Peyer's patch (tissue), 4 donors: ENCODE measurements around the gene BCAP29. TPM values are rescaled to one million over a fixed set of nuclear protein-coding genes. Genes with fewer than 3 reads are reported as not detected.

ENCODE experiments used
- DNase-seq, 3 donors: peaks; one replicate each; pipeline ENCODE4 v3.0.0-alpha.2; 2017 to 2019
- H3K27ac ChIP-seq, 4 donors: fragments of 200-600 bp; sonication (generic); one replicate each; pipeline ENCODE4 v1.5.1; 2016 to 2019
- H3K27me3 ChIP-seq, 2 donors: fragments of 200-600 bp; sonication (generic); one replicate each; pipeline ENCODE4 v1.5.1; 2019
- H3K36me3 ChIP-seq, 3 donors: fragments of 200-600 bp; sonication (generic); one replicate each; pipeline ENCODE4 v1.5.1; 2016 to 2019
- H3K4me1 ChIP-seq, 4 donors: fragments of 200-600 bp; sonication (generic); one replicate each; pipeline ENCODE4 v1.5.1; 2016 to 2019
- H3K4me3 ChIP-seq, 4 donors: fragments of 200-600 bp; sonication (generic); 1 replicate in 3 of 4; 2 replicates in 1 of 4; pipeline ENCODE4 v1.5.1; 2016 to 2019; ENCODE audit warnings: mild to moderate bottlenecking in 1 of 4
- H3K9me3 ChIP-seq, 4 donors: fragments of 200-600 bp; sonication (generic); one replicate each; pipeline ENCODE4 v1.5.1; 2016 to 2019; ENCODE audit warnings: mild to moderate bottlenecking in 1 of 4
- POLR2A ChIP-seq, 2 donors: fragments of 450-650 bp; IDR thresholded peaks; one replicate each; pipeline ENCODE4 v1.5.1; 2017; ENCODE audit warnings: antibody characterized with exemption in 2 of 2, mild to moderate bottlenecking in 2 of 2, moderate library complexity in 2 of 2
- total RNA-seq, 4 donors: library from RNA; depleted of rRNA; stranded (reverse); fragments of >200 nt; gene quantifications; one replicate each; pipeline ENCODE4 v1.1.0, GENCODE V29; 2016
- TF ChIP-seq, protein P1 (sequence below), 6 experiments: fragments of 450-650 bp in 4 of 6; fragments of 200-600 bp in 2 of 6; sonication (generic) in 1 of 6; IDR thresholded peaks; one replicate each; pipeline ENCODE4 v1.5.1; 2017 to 2019; ENCODE audit warnings: antibody characterized with exemption in 6 of 6, mild to moderate bottlenecking in 3 of 6, moderate library complexity in 1 of 6

Gene BCAP29
- total RNA-seq, 4 donors from 2014 or later = 10.9 to 29.4 (median 17.3) TPM

DNA sequence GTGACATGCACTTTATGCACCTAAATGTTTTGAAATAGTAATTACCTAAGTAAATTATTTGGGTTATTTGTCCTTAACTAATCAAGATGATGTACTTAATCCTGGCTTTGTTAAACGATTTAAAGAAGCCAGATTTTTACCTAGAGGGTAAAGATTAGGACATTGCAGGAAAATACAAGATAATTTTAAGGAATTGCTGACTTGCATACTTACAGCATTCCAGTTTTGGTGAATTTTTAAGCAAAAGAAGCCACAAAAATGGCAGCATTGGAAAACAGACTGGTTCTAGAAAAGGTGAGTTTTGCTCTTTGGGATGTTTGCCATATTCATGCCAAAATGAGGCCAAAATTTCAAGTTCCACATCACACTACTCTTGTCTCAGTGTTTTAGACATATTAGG, 33.4 kb downstream of the BCAP29 start:
- H3K4me3 ChIP-seq = no peak overlapping the region
- no peaks in the 10 kb centered on the region for H3K9me3 ChIP-seq
- peaks cover 0 to 22% (median 0%) of the 10 kb centered on the region in 3 donors for H3K36me3 ChIP-seq
- H3K27ac ChIP-seq = no peak overlapping the region
- H3K27me3 ChIP-seq = no peaks in the 10 kb centered on the region
- TF ChIP-seq, protein P1, sequence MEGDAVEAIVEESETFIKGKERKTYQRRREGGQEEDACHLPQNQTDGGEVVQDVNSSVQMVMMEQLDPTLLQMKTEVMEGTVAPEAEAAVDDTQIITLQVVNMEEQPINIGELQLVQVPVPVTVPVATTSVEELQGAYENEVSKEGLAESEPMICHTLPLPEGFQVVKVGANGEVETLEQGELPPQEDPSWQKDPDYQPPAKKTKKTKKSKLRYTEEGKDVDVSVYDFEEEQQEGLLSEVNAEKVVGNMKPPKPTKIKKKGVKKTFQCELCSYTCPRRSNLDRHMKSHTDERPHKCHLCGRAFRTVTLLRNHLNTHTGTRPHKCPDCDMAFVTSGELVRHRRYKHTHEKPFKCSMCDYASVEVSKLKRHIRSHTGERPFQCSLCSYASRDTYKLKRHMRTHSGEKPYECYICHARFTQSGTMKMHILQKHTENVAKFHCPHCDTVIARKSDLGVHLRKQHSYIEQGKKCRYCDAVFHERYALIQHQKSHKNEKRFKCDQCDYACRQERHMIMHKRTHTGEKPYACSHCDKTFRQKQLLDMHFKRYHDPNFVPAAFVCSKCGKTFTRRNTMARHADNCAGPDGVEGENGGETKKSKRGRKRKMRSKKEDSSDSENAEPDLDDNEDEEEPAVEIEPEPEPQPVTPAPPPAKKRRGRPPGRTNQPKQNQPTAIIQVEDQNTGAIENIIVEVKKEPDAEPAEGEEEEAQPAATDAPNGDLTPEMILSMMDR (IDR thresholded peaks at IDR 0.05) = no peak
- no peak for TF ChIP-seq POLR2A (IDR thresholded peaks at IDR 0.05)
- DNase-seq = no peak
- H3K4me1 ChIP-seq = no peaks in the 10 kb centered on the region

DNA sequence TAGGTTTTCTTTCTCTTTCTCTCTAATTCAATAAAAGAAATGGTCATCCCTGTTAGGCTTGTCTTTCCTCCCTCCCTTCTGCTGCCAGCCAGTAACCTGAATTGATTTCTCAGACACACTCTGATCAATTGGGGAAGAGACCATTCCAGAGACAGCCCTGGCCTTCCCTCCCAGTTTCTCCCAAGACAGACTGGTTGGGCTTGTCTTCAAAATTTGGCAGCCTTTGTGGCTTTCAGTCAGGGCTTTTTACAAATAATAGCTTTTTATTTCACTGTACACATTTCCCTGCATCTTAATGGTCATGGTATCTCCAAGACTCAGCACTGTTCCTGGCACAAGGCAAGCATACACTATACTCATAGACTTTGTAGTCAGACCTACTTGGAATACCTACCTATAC, 33.9 kb downstream of the BCAP29 start:
- no peak for DNase-seq
- no peaks in the 10 kb centered on the region for H3K4me1 ChIP-seq
- H3K9me3 ChIP-seq = no peaks in the 10 kb centered on the region
- no peak overlapping the region for H3K27ac ChIP-seq
- TF ChIP-seq POLR2A (IDR thresholded peaks at IDR 0.05) = no peak
- H3K36me3 ChIP-seq = peaks cover 0 to 22% (median 0%) of the 10 kb centered on the region in 3 donors
- H3K4me3 ChIP-seq = no peak overlapping the region
- no peaks in the 10 kb centered on the region for H3K27me3 ChIP-seq

DNA sequence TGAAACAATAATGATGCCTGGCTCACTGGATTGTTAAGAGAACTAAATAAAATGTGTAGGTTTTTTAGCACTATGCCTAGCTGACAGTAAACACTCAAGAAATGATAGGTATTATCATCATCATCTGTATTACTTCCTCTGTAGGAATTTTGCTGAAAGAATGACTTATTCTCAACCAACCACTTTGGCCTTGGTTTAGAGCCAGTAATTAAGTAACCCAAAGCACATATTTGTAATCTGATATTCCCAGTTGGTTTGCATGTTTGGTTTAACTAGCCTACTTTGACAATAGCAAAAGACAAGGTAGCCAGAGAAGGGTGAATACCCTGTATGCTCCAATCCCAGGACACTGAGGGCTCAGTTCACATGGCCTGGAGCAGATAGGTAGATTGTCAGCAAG, 34.4 kb downstream of the BCAP29 start:
- Histone ChIP-seq H3K27me3 (no peaks in the 10 kb centered on the region), H3K36me3 (peaks cover 0 to 22% (median 0%) of the 10 kb centered on the region in 3 donors), H3K4me3 (no peak overlapping the region), H3K9me3 (no peaks in the 10 kb centered on the region), H3K4me1 (no peaks in the 10 kb centered on the region), H3K27ac (no peak overlapping the region)
- DNase-seq = no peak
- no peak for TF ChIP-seq POLR2A (IDR thresholded peaks at IDR 0.05)
- TF ChIP-seq, protein P1 (IDR thresholded peaks at IDR 0.05) = no peak

DNA sequence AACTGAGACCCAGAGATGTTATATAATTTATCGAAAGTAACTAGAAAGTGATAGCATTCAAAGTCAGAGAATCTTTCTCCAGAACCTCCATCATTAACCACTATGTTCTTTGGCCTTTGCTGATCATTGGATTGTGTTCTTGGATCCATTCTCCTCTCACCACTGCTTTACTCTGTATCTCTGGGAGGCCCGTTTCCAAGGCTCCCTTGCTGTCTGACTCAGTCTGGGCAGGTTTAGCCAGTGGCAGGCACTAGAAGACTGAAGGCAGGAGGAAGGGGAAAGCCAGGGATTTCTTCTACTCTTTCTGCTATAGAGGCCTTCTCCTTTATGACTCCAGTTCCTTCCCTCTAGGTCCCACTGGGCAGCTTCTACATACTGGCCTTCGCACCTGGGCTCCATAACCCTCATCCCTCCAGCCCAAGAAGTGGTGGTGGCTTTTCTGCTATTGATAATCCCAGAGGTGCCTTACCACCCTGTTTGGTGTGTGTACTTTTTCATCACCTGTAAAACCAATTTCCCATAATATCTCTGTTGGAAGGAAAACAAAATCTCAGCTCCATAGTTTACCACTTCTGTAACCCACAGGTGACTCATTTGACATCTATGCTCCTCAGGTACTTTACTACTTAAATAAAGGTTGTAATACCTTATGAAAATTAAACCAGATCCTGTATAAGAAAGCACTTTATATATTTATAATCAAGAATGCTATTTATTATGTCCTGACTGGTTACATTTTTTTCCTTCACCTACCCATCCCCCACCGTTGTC, 36.0 kb downstream of the BCAP29 start:
- Histone ChIP-seq H3K36me3 (peaks cover 0 to 22% (median 0%) of the 10 kb centered on the region in 3 donors), H3K4me3 (no peak overlapping the region), H3K4me1 (no peaks in the 10 kb centered on the region), H3K27ac (no peak overlapping the region), H3K9me3 (no peaks in the 10 kb centered on the region), H3K27me3 (no peaks in the 10 kb centered on the region)
- no peak for DNase-seq
- TF ChIP-seq, protein P1 (IDR thresholded peaks at IDR 0.05) = no peak

DNA sequence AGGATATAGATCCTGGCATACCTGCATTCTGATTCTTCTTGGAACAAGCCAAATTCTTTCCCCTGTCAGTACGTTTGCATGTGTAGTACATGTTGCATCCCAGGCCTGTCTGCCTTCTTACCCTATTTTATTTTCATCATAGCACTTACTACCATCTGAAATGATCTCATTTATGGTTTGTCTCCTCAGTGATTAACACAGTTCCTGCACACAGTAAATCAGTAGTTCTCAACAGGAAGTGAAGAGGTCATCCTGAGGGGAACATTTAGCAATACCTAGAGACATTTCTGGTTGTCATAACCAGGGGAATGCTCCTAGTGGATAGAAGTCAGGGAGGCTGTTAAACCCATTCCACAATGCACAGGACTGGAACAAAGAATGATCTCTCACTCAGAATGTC, 42.4 kb downstream of the BCAP29 start:
- H3K27ac ChIP-seq = no peak overlapping the region

DNA sequence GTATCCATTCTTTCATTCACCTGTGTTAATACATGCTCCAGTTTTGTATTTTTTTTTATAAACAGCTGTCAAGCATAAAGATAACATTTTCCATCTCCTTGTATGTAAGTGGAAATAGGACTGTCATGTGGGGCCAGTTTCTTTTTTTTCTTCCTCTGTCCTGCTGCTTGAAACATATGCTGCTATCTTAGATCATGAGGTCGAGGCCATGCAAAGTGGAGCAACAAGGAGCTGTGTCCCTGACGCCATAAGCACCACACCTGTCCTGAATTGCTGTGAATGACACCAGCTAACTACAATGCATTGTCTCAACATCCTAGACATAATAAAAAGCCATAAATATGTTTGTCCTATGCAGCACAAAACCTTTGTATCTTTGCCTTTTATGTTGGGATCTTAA, 42.8 kb downstream of the BCAP29 start:
- TF ChIP-seq, protein P1 (IDR thresholded peaks at IDR 0.05) = no peak
- Histone ChIP-seq H3K36me3 (no peaks in the 10 kb centered on the region), H3K9me3 (no peaks in the 10 kb centered on the region), H3K4me3 (no peak overlapping the region), H3K27ac (no peak overlapping the region), H3K27me3 (no peaks in the 10 kb centered on the region), H3K4me1 (no peaks in the 10 kb centered on the region)
- DNase-seq = no peak

More for the DNA sequence above, 42.4 kb downstream of the BCAP29 start:
- TF ChIP-seq POLR2A (IDR thresholded peaks at IDR 0.05) = no peak
- H3K27me3 ChIP-seq = no peaks in the 10 kb centered on the region
- H3K36me3 ChIP-seq = no peaks in the 10 kb centered on the region
- no peak for DNase-seq
- no peak overlapping the region for H3K4me3 ChIP-seq
- no peaks in the 10 kb centered on the region for H3K9me3 ChIP-seq
- no peaks in the 10 kb centered on the region for H3K4me1 ChIP-seq
